IMR-90 (cell line): ENCODE measurements around the gene ADGRL3. TPM values are rescaled to one million over a fixed set of nuclear protein-coding genes. Genes with fewer than 3 reads are reported as not detected.

Experiments
- ATAC-seq: fragments of 200-7000 bp; cut with Tn5 transposase; 2 replicates; pipeline ENCODE4 v1.9.1; 2020; ENCODE audit warnings: low read depth, mild to moderate bottlenecking, moderate library complexity
- BruUV-seq: library from RNA; stranded (reverse); fragments of 400-500 nt; replicated peaks from 2 replicates; lab custom pipeline; 2021; lab: Mats Ljungman, UMichigan
- CTCF ChIA-PET: fragments of 300-600 bp; formaldehyde crosslinking; extraction: SDS; loops from one replicate; lab custom pipeline; 2021; ENCODE audit warnings: antibody characterized with exemption; lab: Yijun Ruan, JAX
- POLR2A ChIA-PET: fragments of 300-600 bp; sonication (Branson Sonifier 250); formaldehyde crosslinking; loops from one replicate; lab custom pipeline; 2022; ENCODE audit warnings: antibody characterized with exemption; ENCODE audit not compliant: unreplicated experiment; lab: Charles Lee
- DNase-seq: peaks from one replicate; pipeline ENCODE4 v3.0.0; 2013
- H2AFZ ChIP-seq: replicated peaks from 2 replicates; pipeline ENCODE3; 2013; ENCODE audit warnings: low read length, mild to moderate bottlenecking; ENCODE audit not compliant: poor library complexity
- H2AK5ac ChIP-seq: 2 replicates; pipeline ENCODE4 v1.6.1; 2013; ENCODE audit warnings: low read depth, low read length, inconsistent platforms
- H2AK9ac ChIP-seq: replicated peaks from 2 replicates; pipeline ENCODE3; 2013; ENCODE audit warnings: mild to moderate bottlenecking, low read depth, low read length, moderate library complexity; ENCODE audit not compliant: poor library complexity
- H2BK120ac ChIP-seq: 2 replicates; pipeline ENCODE4 v1.6.1; 2013; ENCODE audit warnings: low read depth, low read length, inconsistent platforms
- H2BK15ac ChIP-seq: 3 replicates; pipeline ENCODE4 v1.6.1; 2013; ENCODE audit warnings: low read depth, low read length, inconsistent platforms
- H2BK20ac ChIP-seq: 2 replicates; pipeline ENCODE4 v1.6.1; 2013; ENCODE audit warnings: low read depth, mild to moderate bottlenecking, inconsistent platforms, low read length, moderate library complexity
- H2BK5ac ChIP-seq: 2 replicates; pipeline ENCODE4 v1.6.1; 2013; ENCODE audit warnings: mild to moderate bottlenecking, low read depth, low read length, inconsistent platforms; ENCODE audit not compliant: poor library complexity, severe bottlenecking
- H3K14ac ChIP-seq: replicated peaks from 2 replicates; pipeline ENCODE4 v1.6.1; 2013; ENCODE audit warnings: low read depth, low read length, inconsistent platforms
- H3K18ac ChIP-seq: 2 replicates; pipeline ENCODE4 v1.6.1; 2013; ENCODE audit warnings: low read depth, low read length, control low read depth
- H3K23ac ChIP-seq: 2 replicates; pipeline ENCODE4 v1.6.1; 2013; ENCODE audit warnings: low read depth, low read length, inconsistent platforms
- H3K27ac ChIP-seq: 2 replicates; pipeline ENCODE4 v1.5.1; 2013; ENCODE audit warnings: mild to moderate bottlenecking, control low read depth, low read length; ENCODE audit not compliant: insufficient read depth
- H3K27me3 ChIP-seq: 2 replicates; pipeline ENCODE4 v1.6.1; 2013; ENCODE audit warnings: low read length; ENCODE audit not compliant: control insufficient read depth, insufficient read depth
- H3K36me3 ChIP-seq: 2 replicates; pipeline ENCODE4 v1.6.1; 2013; ENCODE audit warnings: low read length, mixed read lengths; ENCODE audit not compliant: control insufficient read depth, insufficient read depth
- H3K4ac ChIP-seq: 2 replicates; pipeline ENCODE4 v1.6.1; 2013; ENCODE audit warnings: low read depth, low read length, inconsistent platforms
- H3K4me1 ChIP-seq: 2 replicates; pipeline ENCODE4 v1.6.1; 2013; ENCODE audit warnings: low read length, mixed read lengths; ENCODE audit not compliant: control insufficient read depth, insufficient read depth
- H3K4me2 ChIP-seq: 2 replicates; pipeline ENCODE4 v1.6.1; 2013; ENCODE audit warnings: low read depth, mild to moderate bottlenecking, control low read depth, low read length, moderate library complexity
- H3K4me3 ChIP-seq: 2 replicates; pipeline ENCODE4 v1.5.1; 2013; ENCODE audit warnings: low read depth, mild to moderate bottlenecking, control low read depth, low read length, moderate library complexity; ENCODE audit not compliant: insufficient read depth
- H3K56ac ChIP-seq: 2 replicates; pipeline ENCODE4 v1.6.1; 2013; ENCODE audit warnings: low read length, inconsistent platforms; ENCODE audit not compliant: insufficient read depth; ENCODE audit errors: extremely low read depth
- H3K79me1 ChIP-seq, 2 experiments: 2 replicates each; pipeline ENCODE4 v1.6.1; 2013; ENCODE audit warnings: low read length in 2 of 2, inconsistent platforms in 1 of 2, low read depth in 1 of 2
- H3K9ac ChIP-seq: 2 replicates; pipeline ENCODE4 v1.6.1; 2013; ENCODE audit warnings: low read depth, low read length, control low read depth
- H3K9me1 ChIP-seq: 2 replicates; pipeline ENCODE4 v1.6.1; 2013; ENCODE audit warnings: low read length, inconsistent platforms; ENCODE audit not compliant: insufficient read depth
- H3K9me3 ChIP-seq: 2 replicates; pipeline ENCODE4 v1.6.1; 2013; ENCODE audit warnings: low read length; ENCODE audit not compliant: control insufficient read depth, insufficient read depth
- H4K20me1 ChIP-seq: 2 replicates; pipeline ENCODE4 v1.6.1; 2013; ENCODE audit warnings: low read length, inconsistent platforms; ENCODE audit not compliant: insufficient read depth
- H4K5ac ChIP-seq: 2 replicates; pipeline ENCODE4 v1.6.1; 2013; ENCODE audit warnings: mild to moderate bottlenecking, low read depth, low read length, control low read depth
- H4K8ac ChIP-seq, 2 experiments: 2 replicates each; pipeline ENCODE4 v1.6.1; 2013; ENCODE audit warnings: low read depth in 2 of 2, low read length in 2 of 2, control low read depth in 1 of 2, inconsistent platforms in 1 of 2
- H4K91ac ChIP-seq: 2 replicates; pipeline ENCODE4 v1.6.1; 2013; ENCODE audit warnings: low read depth, low read length, inconsistent platforms; ENCODE audit not compliant: insufficient read depth
- BHLHE40 ChIP-seq: fragments of 150-350 bp; IDR thresholded peaks from 2 replicates; pipeline ENCODE4 v1.6.1; 2016; ENCODE audit warnings: mild to moderate bottlenecking, low read depth, low read length
- CEBPB ChIP-seq: IDR thresholded peaks from 2 replicates; pipeline ENCODE4 v1.6.1; 2012; ENCODE audit warnings: low read depth, low read length, improper control_type of control experiment
- CHD1 ChIP-seq: IDR thresholded peaks from 2 replicates; pipeline ENCODE4 v1.6.1; 2012; ENCODE audit warnings: low read depth, low read length, improper control_type of control experiment
- CTCF ChIP-seq: conservative IDR thresholded peaks from 2 replicates; pipeline ENCODE4 v1.5.1; 2012; ENCODE audit warnings: mild to moderate bottlenecking, low read depth, low read length, improper control_type of control experiment
- ELK1 ChIP-seq: fragments of 150-350 bp; IDR thresholded peaks from 2 replicates; pipeline ENCODE4 v1.6.1; 2016; ENCODE audit warnings: low read depth, mild to moderate bottlenecking, low read length, moderate library complexity, borderline replicate concordance
- FOS ChIP-seq: fragments of 150-350 bp; IDR thresholded peaks from 2 replicates; pipeline ENCODE4 v1.6.1; 2016; ENCODE audit warnings: low read depth, low read length
- MAFK ChIP-seq: IDR thresholded peaks from 2 replicates; pipeline ENCODE4 v1.6.1; 2012; ENCODE audit warnings: low read depth, low read length, improper control_type of control experiment
- MAZ ChIP-seq: IDR thresholded peaks from 2 replicates; pipeline ENCODE4 v1.6.1; 2012; ENCODE audit warnings: low read depth, mild to moderate bottlenecking, low read length, improper control_type of control experiment, moderate library complexity, borderline replicate concordance
- MXI1 ChIP-seq: IDR thresholded peaks from 2 replicates; pipeline ENCODE4 v1.6.1; 2012; ENCODE audit warnings: low read depth, mild to moderate bottlenecking, low read length, moderate library complexity, borderline replicate concordance
- NFE2L2 ChIP-seq: fragments of 150-350 bp; IDR thresholded peaks from 2 replicates; pipeline ENCODE4 v1.6.1; 2016; ENCODE audit warnings: low read depth, mild to moderate bottlenecking, low read length
- POLR2A ChIP-seq: IDR thresholded peaks from 2 replicates; pipeline ENCODE4 v1.6.1; 2012; ENCODE audit warnings: mild to moderate bottlenecking, low read depth, low read length
- RAD21 ChIP-seq: IDR thresholded peaks from 2 replicates; pipeline ENCODE4 v1.6.1; 2012; ENCODE audit warnings: low read length, improper control_type of control experiment
- RCOR1 ChIP-seq: IDR thresholded peaks from 2 replicates; pipeline ENCODE4 v1.6.1; 2012; ENCODE audit warnings: mild to moderate bottlenecking, low read length, improper control_type of control experiment; ENCODE audit not compliant: insufficient replicate concordance
- RFX5 ChIP-seq: IDR thresholded peaks from 2 replicates; pipeline ENCODE4 v1.8.0; 2012; ENCODE audit warnings: low read depth, mild to moderate bottlenecking, low read length, moderate library complexity
- SMC3 ChIP-seq: fragments of 150-350 bp; IDR thresholded peaks from 2 replicates; pipeline ENCODE4 v1.6.1; 2016; ENCODE audit warnings: low read depth, mild to moderate bottlenecking, antibody characterized with exemption, low read length, moderate library complexity
- USF2 ChIP-seq: fragments of 150-350 bp; IDR thresholded peaks from 2 replicates; pipeline ENCODE4 v1.6.1; 2017; ENCODE audit warnings: mild to moderate bottlenecking, antibody characterized with exemption, low read length, low read depth
- WGBS, 2 experiments: methylation state at CpG; one replicate each; pipeline versions ENCODE4 v1.1.5 to v1.1.7; 2013; ENCODE audit warnings: missing lambda C conversion rate in 2 of 2; ENCODE audit not compliant: insufficient read length in 1 of 2; ENCODE audit errors: extremely low coverage in 2 of 2; 5-methylcytosine and 5-hydroxymethylcytosine counted together
- dilution Hi-C: fragments of 300-500 bp; cut with HindIII; formaldehyde crosslinking; loops from one replicate; pipeline ENCODE4 v1.14.3; 2018; ENCODE audit warnings: low sequenced_read_pairs; ENCODE audit not compliant: unreplicated experiment
- in situ Hi-C: fragments of 300-500 bp; cut with MboI; formaldehyde crosslinking; loops from 3 replicates; pipeline ENCODE4 v1.14.3; 2019; ENCODE audit warnings: low sequenced_read_pairs, inconsistent platforms, mixed read lengths
- intact Hi-C: fragments of 100-400 bp; cut with micrococcal nuclease; formaldehyde crosslinking; loops from 2 replicates; pipeline ENCODE4 v1.10.0; 2022
- polyA plus RNA-seq, 3 experiments: library from polyadenylated mRNA; depleted of rRNA; stranded (reverse); fragments of >200 nt; gene quantifications; 2 replicates each; pipeline ENCODE4 v1.2.3, GENCODE V29; 2012; ENCODE audit warnings: low replicate concordance in 1 of 3
- total RNA-seq: library from RNA; depleted of rRNA; stranded (reverse); fragments of >200 nt; gene quantifications from 2 replicates; pipeline ENCODE4 v1.2.3, GENCODE V29; 2012

Gene ADGRL3
- total and polyA plus RNA-seq, 2 of the 4 experiments (the other 2 are of a cell fraction), result 0.46 to 2.5 TPM

- H2BK15ac ChIP-seq, result no peak overlapping the region
- peak overlapping the region; percentile 72 for H2AFZ ChIP-seq
- H3K56ac ChIP-seq, result no peak overlapping the region
- H2BK120ac ChIP-seq, result no peak overlapping the region
- no peak overlapping the region for H4K8ac ChIP-seq
- no peaks in the 10 kb centered on the region for H3K4me1 ChIP-seq
- H3K4ac ChIP-seq, result no peak overlapping the region
- CTCF ChIA-PET, result no interaction called here
- H3K36me3 ChIP-seq, result no peaks in the 10 kb centered on the region
- H3K79me1 ChIP-seq, result no peaks in the 10 kb centered on the region
- no peaks in the 10 kb centered on the region for H3K9me3 ChIP-seq
- BruUV-seq, result no TSS peak
- peak overlapping the region; percentile 62; the same call in 1 of the 2 replicates for H3K4me3 ChIP-seq
- H4K20me1 ChIP-seq, result no peaks in the 10 kb centered on the region
- 0% methylated on average over 3 of the region's 9 CpGs; no CpG with 5 or more reads in 1 of the 2 experiments for WGBS, 2 experiments
- ATAC-seq, result no peak
- H3K27ac ChIP-seq, result no peak overlapping the region
- no peak for DNase-seq
- no peak overlapping the region for H4K91ac ChIP-seq
- H2BK20ac ChIP-seq, result no peak overlapping the region
- H2BK5ac ChIP-seq, result no peak overlapping the region
- H3K9ac ChIP-seq, result no peak overlapping the region
- POLR2A ChIA-PET, result no interaction called here
- H3K23ac ChIP-seq, result no peak overlapping the region
- intact Hi-C loops, result no loop called here
- dilution Hi-C loops, result no loop called here
- H2AK9ac ChIP-seq, result no peak overlapping the region
- no peak overlapping the region for H3K18ac ChIP-seq
- no peak overlapping the region for H2AK5ac ChIP-seq
- peak overlapping the region; percentile 66; the same call in 1 of the 2 replicates for H3K4me2 ChIP-seq
- in situ Hi-C loops, result no loop called here
- H3K27me3 ChIP-seq, result peaks cover 33% of the 10 kb centered on the region
- TF ChIP-seq RAD21, result no peak
- TF ChIP-seq NFE2L2, result no peak
- no peak for TF ChIP-seq MXI1
- no peak for TF ChIP-seq FOS
- TF ChIP-seq CTCF, result no peak
- no peak for TF ChIP-seq MAZ
- no peak for TF ChIP-seq RFX5
- TF ChIP-seq MAFK, result no peak
- no peak for TF ChIP-seq CHD1
- TF ChIP-seq CEBPB, result no peak
- no peak for TF ChIP-seq POLR2A
- no peak for TF ChIP-seq SMC3
- no peak for TF ChIP-seq ELK1
- TF ChIP-seq RCOR1, result no peak
- no peak for TF ChIP-seq BHLHE40
- no peak for TF ChIP-seq USF2
- no peak overlapping the region for H4K5ac ChIP-seq
- H3K14ac ChIP-seq, result no peak overlapping the region
- H3K9me1 ChIP-seq, result no peaks in the 10 kb centered on the region
These were observed 296 bp upstream of the ADGRL3 start for GRCh38 chr4:61199873-61200186.
